Skin of body (tissue), 2 donors: ENCODE results near the gene COPS8. TPM values are rescaled to one million over a fixed set of nuclear protein-coding genes. Genes with fewer than 3 reads are reported as not detected.

Experiments used
- DNase-seq: peaks from one replicate; lab custom pipeline; 2025; lab: John Stamatoyannopoulos, UW
- total RNA-seq: library from RNA; depleted of rRNA; stranded (reverse); fragments of >200 nt; gene quantifications from one replicate; pipeline ENCODE4 v1.2.3, GENCODE V29; 2014

Gene COPS8
- total RNA-seq, 1 donor from 2014 or later, result 69.5 TPM

- no peak for DNase-seq
These were observed 45.1 kb downstream of the COPS8 start for GRCh38 chr2:237130562-237131421.

- no peak for DNase-seq
These were observed 46.3 kb downstream of the COPS8 start for GRCh38 chr2:237131749-237132533.

- DNase-seq, result no peak
These were observed 47.1 kb downstream of the COPS8 start for GRCh38 chr2:237132799-237133198.

GRCh38 chr2:237134321-237135230 lies 48.9 kb downstream of the COPS8 start:
- DNase-seq, result no peak

GRCh38 chr2:237136824-237137223 lies 51.1 kb downstream of the COPS8 start:
- no peak for DNase-seq

- DNase-seq, result no peak
These were observed 52.1 kb downstream of the COPS8 start for GRCh38 chr2:237137626-237138323.

GRCh38 chr2:237139123-237139675 lies 53.5 kb downstream of the COPS8 start:
- no peak for DNase-seq

GRCh38 chr2:237140689-237141285 lies 55.1 kb downstream of the COPS8 start:
- DNase-seq, result no peak

GRCh38 chr2:237141571-237142051 lies 55.9 kb downstream of the COPS8 start:
- no peak for DNase-seq

GRCh38 chr2:237143118-237143517 lies 57.4 kb downstream of the COPS8 start:
- DNase-seq, result no peak

GRCh38 chr2:237143676-237144440 lies 58.2 kb downstream of the COPS8 start:
- no peak for DNase-seq

GRCh38 chr2:237144516-237144915 lies 58.8 kb downstream of the COPS8 start:
- no peak for DNase-seq

- no peak for DNase-seq
These were observed 61.6 kb downstream of the COPS8 start for GRCh38 chr2:237147317-237147716.

GRCh38 chr2:237148624-237149023 lies 62.9 kb downstream of the COPS8 start:
- DNase-seq, result no peak

- no peak for DNase-seq
These were observed 63.7 kb downstream of the COPS8 start for GRCh38 chr2:237149425-237149824.
